Stimulated activated CD8-positive, alpha-beta memory T cell treated with anti-CD3 and anti-CD28 coated beads, Interleukin-7, amount 100 ng/mL, for 48 hours (primary cell): ENCODE measurements around the gene PIGX.

Experiments
- DNase-seq, 2 donors: peaks; one replicate each; pipeline ENCODE4 v3.0.0-alpha.2; 2020; ENCODE audit warnings: low read depth in 1 of 2; ENCODE audit errors: extremely low read depth in 1 of 2

The PIGX gene

DNA sequence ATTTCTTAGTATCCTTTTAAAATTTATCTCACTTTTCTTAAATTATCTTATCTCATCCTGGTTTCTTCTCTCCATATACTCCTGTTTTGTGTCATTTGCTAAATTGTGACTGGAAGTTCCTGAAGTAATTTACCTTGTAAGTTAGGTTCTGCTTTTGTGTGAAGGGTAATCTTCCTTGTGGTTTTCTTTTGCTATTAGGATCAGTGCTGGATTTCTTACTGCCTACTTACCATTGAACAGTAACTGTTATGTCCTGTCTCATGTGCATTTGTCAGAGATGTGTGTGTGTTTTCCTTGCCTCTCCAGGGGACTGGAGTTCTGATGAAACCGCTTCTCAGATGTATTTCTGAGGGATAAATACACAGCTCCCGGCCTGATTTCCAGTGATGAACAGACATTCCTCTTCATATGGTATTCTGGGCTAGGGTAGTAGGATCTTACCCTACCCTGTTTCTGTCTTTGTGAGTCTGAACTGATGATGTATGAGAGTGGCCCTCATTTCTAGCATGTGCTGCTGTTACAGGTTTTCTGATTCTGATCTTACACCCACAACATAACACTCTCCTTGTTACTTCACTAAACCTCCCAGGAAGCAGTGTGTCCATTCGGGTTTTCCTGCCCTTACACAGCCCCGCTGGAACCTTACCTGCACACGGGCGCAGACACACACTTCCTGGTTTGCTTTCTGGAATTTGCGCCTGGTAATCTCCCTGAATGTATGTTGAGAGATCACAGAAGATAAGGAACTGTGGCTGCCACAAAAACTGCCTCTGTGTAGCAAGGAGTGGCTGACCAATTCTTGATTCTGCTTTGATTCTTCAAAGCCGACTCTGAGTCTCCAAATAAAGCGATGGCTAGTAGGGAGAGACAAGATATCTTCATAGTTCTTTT, 42.2 kb downstream of the PIGX start:
- no peak for DNase-seq

DNA sequence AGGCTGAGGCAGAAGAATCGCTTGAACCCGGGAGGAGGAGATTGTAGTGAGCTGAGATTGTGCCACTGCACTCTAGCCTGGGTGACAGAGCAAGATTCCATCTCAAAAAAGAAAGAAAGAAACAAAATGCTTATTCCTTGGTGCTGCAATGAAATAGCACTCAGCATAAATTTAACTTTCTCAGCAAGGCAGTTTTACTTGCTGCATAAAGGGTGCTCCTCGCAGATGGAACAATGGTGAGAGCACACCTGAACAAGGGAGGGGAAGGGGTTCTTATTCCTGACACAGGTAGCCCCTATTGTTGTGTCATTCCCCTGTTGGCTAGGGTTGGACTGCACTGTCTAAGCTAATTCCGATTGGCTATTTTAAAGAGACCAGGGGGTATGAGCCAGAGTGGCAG, 44.6 kb downstream of the PIGX start:
- no peak for DNase-seq

DNA sequence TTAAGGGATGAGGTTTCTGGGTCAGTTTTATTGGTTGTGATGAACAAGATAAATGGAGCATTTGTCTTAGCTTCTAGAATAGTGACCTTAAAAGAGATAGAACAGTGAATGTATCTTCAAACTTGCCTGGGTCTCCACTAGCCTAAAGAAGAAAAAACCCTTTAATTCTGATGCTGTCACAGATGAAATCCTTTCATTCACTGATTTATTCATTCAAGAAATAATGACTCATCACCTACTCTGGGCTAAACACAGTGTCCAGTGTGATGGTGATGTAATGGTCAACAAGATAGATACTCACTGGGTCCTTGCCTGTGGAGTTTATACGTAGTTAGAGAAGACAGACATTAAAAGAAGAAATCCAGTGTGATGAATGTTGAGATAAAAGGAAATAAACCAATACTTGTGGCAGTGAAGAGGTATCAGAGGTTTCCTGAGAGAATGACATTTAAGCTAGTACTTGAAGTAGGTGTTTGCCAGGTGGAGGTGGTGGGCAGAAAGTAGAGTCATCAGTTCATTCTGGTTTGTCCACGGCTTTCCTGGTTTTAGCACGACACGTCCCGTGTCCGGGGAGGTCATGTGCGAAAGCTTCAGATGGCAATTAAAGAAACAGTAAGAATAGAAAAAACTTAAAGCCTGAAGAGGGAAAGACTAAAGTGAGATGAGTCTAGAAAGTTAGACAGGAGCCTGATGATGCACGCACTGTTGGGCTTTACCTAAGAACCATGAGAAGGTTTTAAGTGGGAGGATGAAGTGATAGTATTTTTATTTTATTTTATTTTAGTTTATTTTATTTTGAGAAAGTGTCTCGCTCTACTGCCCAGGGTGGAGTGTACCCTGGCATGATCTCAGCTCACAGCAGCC, 45.9 kb downstream of the PIGX start:
- no peak for DNase-seq

DNA sequence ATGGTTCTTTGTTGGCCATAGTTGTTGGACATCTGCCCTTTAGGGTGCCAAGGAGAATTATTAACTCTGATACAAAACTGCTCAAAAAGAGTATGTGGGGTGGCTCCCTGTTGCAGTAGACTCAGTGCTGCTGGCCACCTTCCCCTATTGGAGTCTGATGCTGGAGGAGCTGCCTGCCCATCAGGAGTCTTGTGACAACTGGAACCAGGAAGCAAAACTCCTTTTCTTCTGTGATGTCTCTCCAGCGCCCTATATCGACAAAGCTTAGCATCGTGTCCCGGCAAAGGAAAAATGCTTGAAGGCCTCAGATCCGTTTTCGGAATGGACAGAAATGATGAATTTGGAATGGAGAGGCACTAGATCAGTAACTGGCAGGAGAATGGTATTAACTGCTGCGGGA, 51.0 kb downstream of the PIGX start:
- no peak for DNase-seq

DNA sequence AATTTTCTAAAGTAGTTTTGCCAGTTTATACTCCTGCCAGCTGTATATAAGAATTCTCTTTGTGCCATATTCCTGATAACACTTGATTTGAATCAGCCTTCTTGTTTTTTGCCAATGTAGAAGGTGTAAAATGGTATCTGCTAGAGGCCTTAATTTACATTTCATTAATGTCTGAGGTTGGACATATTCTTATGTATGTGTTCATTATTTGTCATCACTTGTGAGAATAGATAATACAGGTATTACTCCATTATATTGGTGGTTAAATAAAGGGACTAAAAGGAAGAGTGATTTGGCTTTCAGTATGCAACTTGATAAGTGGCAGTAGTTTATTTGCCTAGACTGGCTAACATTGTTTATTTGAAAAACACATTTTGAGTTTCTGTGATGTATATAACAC, 53.3 kb downstream of the PIGX start:
- no peak for DNase-seq

DNA sequence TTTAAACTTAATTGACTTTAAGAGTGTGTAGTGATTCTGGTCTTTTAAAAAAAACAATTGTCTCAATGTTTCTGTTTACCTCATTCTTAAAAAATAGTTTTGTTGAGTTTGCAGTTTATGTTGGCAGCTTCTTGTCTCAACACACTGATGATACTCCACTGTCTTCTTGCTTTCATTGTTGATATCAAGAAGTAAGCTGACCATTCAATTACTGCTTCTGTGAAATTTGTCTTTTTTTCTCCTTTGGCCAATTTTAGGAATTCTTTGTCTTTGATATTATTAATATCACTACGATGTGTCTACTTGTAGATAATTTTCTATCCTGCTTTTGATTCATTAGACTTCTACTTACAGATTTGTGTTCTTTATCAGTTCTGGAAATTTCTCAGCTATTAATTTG, 58.9 kb downstream of the PIGX start:
- DNase-seq, result no peak

DNA sequence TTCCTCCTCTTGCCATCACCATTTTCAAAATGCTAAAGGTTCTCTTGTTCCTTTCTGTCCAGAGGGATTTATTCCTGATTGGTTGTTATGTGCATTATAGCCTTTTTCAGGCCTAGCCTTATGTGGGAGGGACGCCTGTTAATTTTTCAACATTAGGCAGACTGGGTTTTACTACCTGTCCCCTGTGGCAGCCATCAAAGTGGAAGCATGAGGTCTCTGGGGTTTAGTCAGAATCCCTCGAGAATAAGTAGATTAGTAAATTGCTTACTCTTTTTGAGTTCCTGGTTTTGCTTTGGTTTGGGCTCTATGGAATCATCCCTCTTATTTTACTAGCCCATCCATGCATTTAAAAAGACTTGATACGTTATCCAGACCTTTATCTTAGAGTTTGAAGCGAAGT, 59.9 kb downstream of the PIGX start:
- DNase-seq, result no peak

DNA sequence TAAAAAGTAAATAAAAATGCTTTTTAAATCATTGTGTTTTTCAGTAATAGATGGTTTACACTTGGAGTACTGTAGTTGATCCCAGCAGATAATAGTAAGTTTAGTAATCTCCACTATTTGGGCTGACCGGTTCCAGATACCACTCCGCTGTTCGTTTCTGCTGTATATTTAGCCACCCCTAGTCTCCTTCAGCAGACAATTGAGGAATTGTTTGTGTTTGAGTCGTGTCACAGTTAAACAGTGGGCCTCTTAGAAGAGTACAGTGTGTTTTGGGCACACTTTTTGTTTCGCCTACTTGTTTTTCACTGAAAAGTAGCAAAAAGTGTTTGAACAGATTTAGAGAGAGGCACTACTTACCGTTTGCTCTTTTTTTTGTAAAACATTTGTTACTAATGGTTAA, 60.7 kb downstream of the PIGX start:
- no peak for DNase-seq

DNA sequence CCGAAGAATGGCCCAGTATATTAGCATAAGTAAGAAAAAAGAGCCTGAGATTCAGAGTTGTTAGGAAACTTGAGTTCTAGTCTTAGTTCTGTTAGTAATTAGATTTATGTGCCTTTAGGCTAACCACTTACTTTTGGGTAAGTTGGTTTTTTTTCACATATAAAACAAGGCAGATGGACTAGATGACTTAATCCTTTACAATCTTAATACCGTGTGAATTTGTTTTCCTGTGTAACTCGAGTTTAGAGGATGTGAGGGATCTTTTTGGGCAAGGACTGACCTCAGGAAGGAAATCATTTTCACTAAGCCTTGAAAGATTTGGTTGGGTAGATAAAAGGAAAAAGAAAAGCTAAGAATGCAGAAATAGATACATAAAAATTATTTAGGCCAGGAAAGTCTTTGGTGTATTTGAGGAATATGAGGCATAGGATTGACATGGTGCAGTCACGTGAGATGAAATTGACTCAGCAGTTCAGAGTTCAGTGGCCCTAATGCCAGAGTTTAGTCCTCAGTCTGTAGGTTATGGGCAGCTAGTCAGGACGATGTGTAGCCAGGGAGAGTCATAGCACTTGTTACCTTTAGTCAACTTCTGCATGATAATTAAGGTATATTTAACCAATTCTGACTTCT, 62.1 kb downstream of the PIGX start:
- no peak for DNase-seq

DNA sequence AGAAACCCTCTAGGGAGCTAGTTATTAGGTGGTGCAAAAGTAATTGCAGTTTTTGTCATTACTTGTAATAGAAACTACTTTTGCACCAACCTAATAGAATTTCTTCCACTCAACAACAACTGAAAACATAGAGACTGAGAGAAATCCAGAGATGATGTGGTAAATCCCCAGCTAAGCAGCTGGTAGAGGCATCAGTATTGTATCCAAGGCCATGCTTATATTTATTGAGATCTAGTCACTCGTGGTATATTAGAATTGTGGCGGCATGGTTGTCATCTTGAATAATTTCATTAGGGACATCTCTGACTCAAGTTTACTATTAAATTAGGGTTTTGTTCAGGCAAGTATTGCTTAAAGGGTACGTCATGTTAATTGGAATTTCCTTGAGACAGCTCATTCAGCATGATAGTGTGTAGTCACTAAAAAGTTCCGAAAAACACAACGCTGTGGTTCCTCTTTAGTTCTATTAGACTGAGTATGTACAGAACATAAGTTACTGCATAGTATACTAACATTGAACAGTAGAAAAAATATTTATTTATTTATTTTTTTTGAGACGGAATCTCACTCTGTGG, 62.8 kb downstream of the PIGX start:
- DNase-seq, result no peak

DNA sequence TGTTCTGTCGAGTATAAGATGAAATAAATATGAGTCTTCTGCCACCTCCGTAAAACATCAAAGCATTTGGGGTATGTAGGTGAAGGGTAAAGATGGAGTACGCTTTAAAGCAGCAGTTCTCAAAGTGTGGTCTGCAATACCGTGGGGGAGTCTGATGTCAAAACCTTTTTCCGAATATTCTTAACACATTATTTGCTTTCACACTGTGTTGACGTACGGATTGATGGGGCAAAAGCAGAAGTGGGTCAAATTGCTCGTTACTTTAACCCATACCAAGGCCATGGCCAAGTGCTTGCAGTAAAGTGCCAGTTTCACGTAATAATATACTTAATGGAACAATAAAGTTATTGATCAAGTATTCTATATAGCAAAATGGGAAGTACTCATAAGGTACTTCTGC, 63.8 kb downstream of the PIGX start:
- DNase-seq, result no peak

DNA sequence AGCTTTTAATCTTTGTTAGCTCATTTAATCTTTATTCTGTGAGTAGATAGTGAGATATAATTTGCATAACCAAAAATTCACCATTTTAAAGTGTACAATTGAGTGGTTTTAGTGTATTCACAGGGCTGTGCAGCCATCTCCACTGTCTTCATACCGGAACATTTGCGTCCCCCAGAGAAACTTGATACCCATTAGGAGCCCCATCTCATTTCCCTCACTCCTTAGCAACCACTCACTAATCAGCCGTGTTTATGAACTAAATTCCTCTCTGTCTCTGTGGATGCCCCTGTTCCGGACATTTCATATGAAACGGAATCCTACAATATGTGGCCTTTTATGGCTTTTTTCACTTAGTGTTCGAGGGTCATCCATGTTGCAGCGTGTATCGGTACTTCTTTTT, 65.7 kb downstream of the PIGX start:
- no peak for DNase-seq

DNA sequence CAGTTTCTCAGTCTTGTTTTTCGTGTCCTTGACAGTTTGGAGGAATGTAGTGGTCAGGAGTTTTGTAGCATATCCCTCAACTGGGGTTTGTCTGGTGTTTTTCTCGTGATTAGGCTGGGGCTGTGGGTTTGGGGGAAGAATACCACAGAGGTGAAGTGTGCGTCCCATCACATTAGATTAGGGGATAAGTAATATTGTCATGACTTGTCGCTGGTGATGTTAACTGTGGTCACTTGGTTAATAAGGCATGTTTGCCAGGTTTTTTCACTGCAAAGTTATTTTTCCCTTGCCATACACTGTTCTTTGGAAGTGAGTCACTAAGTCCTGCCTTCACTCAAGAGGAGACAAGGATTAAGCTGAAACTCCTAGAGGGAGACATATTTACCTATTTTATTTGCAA, 66.6 kb downstream of the PIGX start:
- DNase-seq, result no peak

DNA sequence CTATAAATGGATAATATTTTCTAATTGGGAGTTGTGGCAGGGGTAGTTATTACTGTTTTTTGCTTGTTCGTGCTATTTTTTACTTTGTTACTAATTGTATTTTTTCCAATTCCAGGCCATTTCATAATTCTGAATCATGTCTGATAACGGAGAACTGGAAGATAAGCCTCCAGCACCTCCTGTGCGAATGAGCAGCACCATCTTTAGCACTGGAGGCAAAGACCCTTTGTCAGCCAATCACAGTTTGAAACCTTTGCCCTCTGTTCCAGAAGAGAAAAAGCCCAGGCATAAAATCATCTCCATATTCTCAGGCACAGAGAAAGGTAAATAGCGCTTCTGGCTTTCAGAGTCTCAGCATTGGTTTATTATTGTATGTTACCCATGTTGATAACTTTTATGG, 70.3 kb downstream of the PIGX start:
- no peak for DNase-seq
